Liver (tissue), 9 donors: ENCODE results near the gene DSCAML1. TPM values are rescaled to one million over a fixed set of nuclear protein-coding genes. Genes with fewer than 3 reads are reported as not detected.

Experiments used
- DNase-seq: peaks from one replicate; pipeline ENCODE4 v3.0.0-alpha.2; 2017; ENCODE audit warnings: low spot score
- H3K27ac ChIP-seq, 2 donors: one replicate each; pipeline ENCODE4 v1.7.0; 2013; ENCODE audit warnings: inconsistent platforms in 2 of 2, low read length in 2 of 2, control low read depth in 1 of 2, low read depth in 1 of 2, mild to moderate bottlenecking in 1 of 2
- H3K27me3 ChIP-seq, 4 donors: one replicate each; pipeline versions ENCODE4 v1.6.1 to v1.7.0; 2013; ENCODE audit warnings: low read length in 3 of 4, inconsistent platforms in 1 of 4, mild to moderate bottlenecking in 1 of 4, moderate library complexity in 1 of 4; ENCODE audit not compliant: control insufficient read depth in 4 of 4, insufficient read depth in 4 of 4
- H3K36me3 ChIP-seq, 4 donors: one replicate each; pipeline versions ENCODE4 v1.6.1 to v1.7.0; 2013; ENCODE audit warnings: low read length in 3 of 4, mild to moderate bottlenecking in 3 of 4, low read depth in 1 of 4, moderate library complexity in 1 of 4; ENCODE audit not compliant: control insufficient read depth in 4 of 4, insufficient read depth in 3 of 4
- H3K4me1 ChIP-seq, 4 donors: one replicate each; pipeline versions ENCODE4 v1.6.1 to v1.7.0; 2013; ENCODE audit warnings: low read length in 3 of 4, mild to moderate bottlenecking in 3 of 4, moderate library complexity in 1 of 4; ENCODE audit not compliant: control insufficient read depth in 4 of 4, insufficient read depth in 4 of 4
- H3K4me3 ChIP-seq, 3 donors: one replicate each; pipeline versions ENCODE4 v1.6.1 to v1.7.0; 2013; ENCODE audit warnings: low read length in 3 of 3, control low read depth in 1 of 3, low read depth in 1 of 3, mild to moderate bottlenecking in 1 of 3
- H3K9ac ChIP-seq, 2 donors: one replicate each; pipeline ENCODE4 v1.7.0; 2013; ENCODE audit warnings: low read length in 2 of 2, mild to moderate bottlenecking in 2 of 2, moderate library complexity in 2 of 2, control low read depth in 1 of 2, low read depth in 1 of 2
- H3K9me3 ChIP-seq, 4 donors: one replicate each; pipeline versions ENCODE4 v1.6.1 to v1.7.0; 2013; ENCODE audit warnings: low read length in 3 of 4; ENCODE audit not compliant: control insufficient read depth in 4 of 4
- CTCF ChIP-seq: fragments of 150-350 bp; IDR thresholded peaks from 2 replicates; pipeline ENCODE4 v1.5.1; 2017; ENCODE audit warnings: improper control_type of control experiment, low read depth, low read length; ENCODE audit not compliant: missing input control
- FOXA1 ChIP-seq: IDR thresholded peaks from 2 replicates; pipeline ENCODE4 v1.6.1; 2016; ENCODE audit warnings: antibody characterized with exemption
- HNF4A ChIP-seq, 2 donors: conservative IDR thresholded peaks; 2 replicates each; pipeline ENCODE4 v1.6.1; 2016; ENCODE audit warnings: antibody characterized with exemption in 2 of 2, mild to moderate bottlenecking in 2 of 2
- HNF4G ChIP-seq: IDR thresholded peaks from 2 replicates; pipeline ENCODE4 v1.6.1; 2016; ENCODE audit warnings: antibody characterized with exemption
- JUND ChIP-seq, 2 donors: IDR thresholded peaks; 2 replicates each; pipeline ENCODE4 v1.6.1; 2016; ENCODE audit warnings: antibody characterized with exemption in 2 of 2
- MAX ChIP-seq: IDR thresholded peaks from 2 replicates; pipeline ENCODE4 v1.6.1; 2016; ENCODE audit warnings: antibody characterized with exemption
- NR2F2 ChIP-seq: IDR thresholded peaks from 2 replicates; pipeline ENCODE4 v1.6.1; 2016; ENCODE audit warnings: antibody characterized with exemption
- RAD21 ChIP-seq, 2 donors: IDR thresholded peaks; 2 replicates each; pipeline ENCODE4 v1.6.1; 2016; ENCODE audit warnings: antibody characterized with exemption in 2 of 2, mild to moderate bottlenecking in 2 of 2
- RXRA ChIP-seq, 2 donors: IDR thresholded peaks; 2 replicates each; pipeline ENCODE4 v1.6.1; 2017 to 2018; ENCODE audit warnings: antibody characterized with exemption in 2 of 2, mild to moderate bottlenecking in 1 of 2
- SP1 ChIP-seq: IDR thresholded peaks from 2 replicates; pipeline ENCODE4 v1.6.1; 2018; ENCODE audit warnings: antibody characterized with exemption, mild to moderate bottlenecking
- TAF1 ChIP-seq: conservative IDR thresholded peaks from 2 replicates; pipeline ENCODE4 v1.6.1; 2016; ENCODE audit warnings: antibody characterized with exemption, mild to moderate bottlenecking
- YY1 ChIP-seq: IDR thresholded peaks from 2 replicates; pipeline ENCODE4 v1.6.1; 2016; ENCODE audit warnings: antibody characterized with exemption, mild to moderate bottlenecking
- WGBS: extraction: QIAGEN DNeasy Blood & Tissue Kit; methylation state at CpG from one replicate; pipeline ENCODE4 v1.1.7; 2013; 5-methylcytosine and 5-hydroxymethylcytosine counted together
- polyA plus RNA-seq, 2 donors: library from polyadenylated mRNA; stranded (reverse) in 1 of 2; unstranded in 1 of 2; fragments of 200-250 nt in 1 of 2; fragments of >200 nt in 1 of 2; fragmentation: Nextera tagmentation in 1 of 2; extraction: Ambion mirVana in 1 of 2; gene quantifications; one replicate each; pipeline versions ENCODE4 v1.2.1 to v1.2.3, GENCODE V29; 2013 to 2015
- total RNA-seq, 2 donors: library from RNA; depleted of rRNA; stranded (reverse); fragments of >200 nt; gene quantifications; one replicate each; pipeline ENCODE4 v1.2.3, GENCODE V29; 2014
- donor health status: healthy.
- donor health status: healthy.
- donor health status: healthy.
- donor health status: healthy.
- donor health status: healthy.

DSCAML1 gene
- total and polyA plus RNA-seq, 4 donors: 0.07 to 0.42 (median 0.20) TPM

GRCh38 chr11:117826190-117826570, 29.2 kb upstream of the DSCAML1 start:
- no peaks in the 10 kb centered on the region for H3K36me3 ChIP-seq
- DNase-seq: peak; percentile 28
- H3K4me3 ChIP-seq: no peak overlapping the region
- TF ChIP-seq HNF4G (no peak), RXRA (IDR thresholded peaks at IDR 0.05) (no peak), JUND (IDR thresholded peaks at IDR 0.05) (no peak), SP1 (no peak), YY1 (no peak), RAD21 (IDR thresholded peaks at IDR 0.05) (no peak), FOXA1 (no peak), MAX (no peak), CTCF (no peak)
- WGBS: 57% methylated on average over 10 of the region's 10 CpGs
- no peaks in the 10 kb centered on the region for H3K9me3 ChIP-seq
- H3K4me1 ChIP-seq: peaks cover 0 to 16% (median 4%) of the 10 kb centered on the region in 4 donors
- no peak overlapping the region for H3K27ac ChIP-seq
- H3K9ac ChIP-seq: no peak overlapping the region
- H3K27me3 ChIP-seq: no peaks in the 10 kb centered on the region

- peaks cover 0 to 16% (median 4%) of the 10 kb centered on the region in 4 donors for H3K4me1 ChIP-seq
- H3K27me3 ChIP-seq: no peaks in the 10 kb centered on the region
- H3K9ac ChIP-seq: no peak overlapping the region
- H3K9me3 ChIP-seq: no peaks in the 10 kb centered on the region
- H3K4me3 ChIP-seq: no peak overlapping the region
- 86% methylated on average over 8 of the region's 8 CpGs for WGBS
- H3K36me3 ChIP-seq: no peaks in the 10 kb centered on the region
- no peak for TF ChIP-seq TAF1
- no peak for TF ChIP-seq MAX
- no peak for TF ChIP-seq HNF4G
- no peak for TF ChIP-seq HNF4A (conservative IDR thresholded peaks at IDR 0.05)
- peak overlapping the region; percentile 2 to 74 for H3K27ac ChIP-seq
- DNase-seq: peak; percentile 28
Observed at GRCh38 chr11:117825538-117826189, 28.6 kb upstream of the DSCAML1 start.

GRCh38 chr11:117824571-117825537, 27.8 kb upstream of the DSCAML1 start, which contains the start of gene FXYD2:
Gene FXYD2, minus strand, starts transcription at chr11:117824744. Its CDS starts 66 bp downstream, at chr11:117824678.
- Histone ChIP-seq H3K27ac (peak within 1 kb of the TSS; percentile 50 to 74), H3K9me3 (no peaks in the 10 kb centered on the region), H3K9ac (peak within 1 kb of the TSS in 1 of 2 donors; percentile 8), H3K27me3 (no peaks in the 10 kb centered on the region), H3K4me1 (peaks cover 0 to 16% (median 4%) of the 10 kb centered on the region in 4 donors), H3K4me3 (no peak within 1 kb of the TSS), H3K36me3 (no peaks in the 10 kb centered on the region)
- 27% methylated on average over 22 of the region's 22 CpGs for WGBS
- DNase-seq: peak; percentile 50
- TF ChIP-seq NR2F2 (peak; percentile 49), FOXA1 (no peak)
